Measurements from ENCODE around the gene RUFY2.

Gene RUFY2

DNA sequence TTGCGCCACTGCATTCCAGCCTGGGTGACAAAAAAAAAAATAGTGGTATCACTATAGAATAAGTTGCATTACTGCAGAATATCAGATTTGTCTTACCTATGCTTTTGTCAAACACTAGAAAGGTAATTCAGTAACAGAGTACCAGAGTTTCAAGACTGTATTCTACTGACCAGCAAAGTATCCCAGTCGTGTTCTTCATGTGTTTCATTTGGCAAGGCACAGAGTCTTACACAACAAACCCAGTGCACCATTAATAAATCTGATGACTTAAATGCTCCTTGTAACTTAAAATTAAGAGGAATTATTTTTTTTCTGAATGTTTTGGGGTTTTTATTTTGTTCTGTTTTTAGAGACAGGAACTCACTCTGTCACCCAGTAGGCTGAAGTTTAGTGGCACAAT lies 40.0 kb downstream of the RUFY2 start:
- no peak for TF ChIP-seq FOXP2 (optimal IDR thresholded peaks at IDR 0.05; ENCODE audit: borderline replicate concordance, extremely low read depth, extremely low read length, insufficient read depth)

DNA sequence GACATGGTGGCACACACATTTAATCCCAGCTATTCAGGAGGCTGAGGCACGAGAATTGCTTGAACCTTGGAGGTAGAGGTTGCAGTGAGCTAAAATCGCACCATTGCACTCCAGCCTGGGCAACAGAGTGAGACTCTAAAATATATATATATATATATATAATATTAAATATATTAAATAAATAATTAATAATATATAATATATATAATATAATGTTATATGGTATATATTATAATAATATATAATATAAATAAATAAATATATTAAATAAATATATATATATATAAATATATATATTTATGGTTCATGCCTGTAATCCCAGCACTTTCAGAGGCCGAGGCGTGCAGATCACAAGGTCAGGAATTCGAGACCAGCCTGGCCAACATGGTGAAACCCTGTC lies 40.5 kb downstream of the RUFY2 start:
- TF ChIP-seq POLR2AphosphoS5 (IDR thresholded peaks at IDR 0.05; ENCODE audit: low read depth, low read length): no peak
- TF ChIP-seq TAF1 (IDR thresholded peaks at IDR 0.05; ENCODE audit: borderline replicate concordance, insufficient read depth, low read length): no peak
- TF ChIP-seq, protein P1, sequence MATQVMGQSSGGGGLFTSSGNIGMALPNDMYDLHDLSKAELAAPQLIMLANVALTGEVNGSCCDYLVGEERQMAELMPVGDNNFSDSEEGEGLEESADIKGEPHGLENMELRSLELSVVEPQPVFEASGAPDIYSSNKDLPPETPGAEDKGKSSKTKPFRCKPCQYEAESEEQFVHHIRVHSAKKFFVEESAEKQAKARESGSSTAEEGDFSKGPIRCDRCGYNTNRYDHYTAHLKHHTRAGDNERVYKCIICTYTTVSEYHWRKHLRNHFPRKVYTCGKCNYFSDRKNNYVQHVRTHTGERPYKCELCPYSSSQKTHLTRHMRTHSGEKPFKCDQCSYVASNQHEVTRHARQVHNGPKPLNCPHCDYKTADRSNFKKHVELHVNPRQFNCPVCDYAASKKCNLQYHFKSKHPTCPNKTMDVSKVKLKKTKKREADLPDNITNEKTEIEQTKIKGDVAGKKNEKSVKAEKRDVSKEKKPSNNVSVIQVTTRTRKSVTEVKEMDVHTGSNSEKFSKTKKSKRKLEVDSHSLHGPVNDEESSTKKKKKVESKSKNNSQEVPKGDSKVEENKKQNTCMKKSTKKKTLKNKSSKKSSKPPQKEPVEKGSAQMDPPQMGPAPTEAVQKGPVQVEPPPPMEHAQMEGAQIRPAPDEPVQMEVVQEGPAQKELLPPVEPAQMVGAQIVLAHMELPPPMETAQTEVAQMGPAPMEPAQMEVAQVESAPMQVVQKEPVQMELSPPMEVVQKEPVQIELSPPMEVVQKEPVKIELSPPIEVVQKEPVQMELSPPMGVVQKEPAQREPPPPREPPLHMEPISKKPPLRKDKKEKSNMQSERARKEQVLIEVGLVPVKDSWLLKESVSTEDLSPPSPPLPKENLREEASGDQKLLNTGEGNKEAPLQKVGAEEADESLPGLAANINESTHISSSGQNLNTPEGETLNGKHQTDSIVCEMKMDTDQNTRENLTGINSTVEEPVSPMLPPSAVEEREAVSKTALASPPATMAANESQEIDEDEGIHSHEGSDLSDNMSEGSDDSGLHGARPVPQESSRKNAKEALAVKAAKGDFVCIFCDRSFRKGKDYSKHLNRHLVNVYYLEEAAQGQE (IDR thresholded peaks at IDR 0.05; ENCODE audit: insufficient read depth in 1 of 2, low read depth in 2 of 2, low read length in 2 of 2): no peak
- TF ChIP-seq SIN3A (IDR thresholded peaks at IDR 0.05; ENCODE audit: borderline replicate concordance, insufficient read depth, low read length): no peak
- no peak for TF ChIP-seq FOXP2 (optimal IDR thresholded peaks at IDR 0.05; ENCODE audit: borderline replicate concordance, extremely low read depth, extremely low read length, insufficient read depth)

DNA sequence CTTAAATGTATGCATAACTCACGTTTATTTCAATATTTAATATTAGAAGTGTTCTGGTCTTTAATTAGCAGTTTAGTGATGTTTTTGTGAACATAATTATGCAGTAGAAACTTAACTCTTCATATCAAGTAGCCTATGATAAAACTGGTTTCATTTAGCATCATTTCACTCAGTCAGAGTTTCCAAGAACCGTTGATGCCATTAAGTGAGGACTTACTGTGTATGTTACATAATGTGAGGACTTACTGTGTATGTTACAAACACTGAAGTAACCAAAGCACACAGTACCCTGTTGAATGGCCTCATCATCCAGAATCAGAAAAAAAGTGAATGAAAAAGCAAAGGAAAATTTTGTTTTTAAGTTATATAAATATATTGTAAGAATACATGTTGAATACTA lies 41.5 kb downstream of the RUFY2 start:
- no peak for TF ChIP-seq POLR2AphosphoS5 (IDR thresholded peaks at IDR 0.05; ENCODE audit: low read depth, low read length)

DNA sequence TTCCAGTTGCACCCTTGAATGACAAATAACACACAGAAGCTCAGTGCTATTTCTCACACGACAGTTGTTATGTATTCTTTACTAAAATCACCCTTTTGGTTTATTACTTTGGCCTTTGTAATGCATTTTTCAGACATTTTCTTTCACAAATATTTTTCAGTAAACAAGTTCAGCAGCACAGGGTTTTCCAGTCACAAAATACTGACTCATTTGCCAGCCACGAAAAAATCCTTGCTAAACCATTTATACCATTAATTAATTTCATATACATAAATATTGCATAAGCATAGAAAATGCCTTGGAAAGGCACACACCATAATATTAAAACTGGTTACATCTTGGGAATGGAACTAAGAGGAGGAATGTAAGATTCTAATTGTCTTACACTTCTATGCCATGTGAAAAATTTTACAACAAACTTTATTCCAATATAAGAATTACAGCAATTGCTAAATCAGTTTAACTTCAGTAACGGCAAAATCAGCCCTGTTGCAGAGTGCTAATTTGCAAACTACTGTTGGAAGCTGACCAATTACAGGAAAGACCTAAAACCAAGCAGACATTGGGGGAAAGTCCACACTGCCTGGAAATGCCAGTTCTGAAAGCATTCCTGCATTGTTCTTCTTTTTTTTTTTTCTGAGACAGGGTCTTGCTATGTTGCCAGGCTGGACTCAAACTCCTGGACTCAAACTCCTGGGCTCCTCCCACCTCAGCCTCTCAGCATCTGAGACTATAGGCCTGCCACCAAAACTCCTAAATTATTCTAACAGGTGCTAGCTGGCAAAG lies 42.8 kb downstream of the RUFY2 start:
- no peak for TF ChIP-seq POLR2AphosphoS5 (IDR thresholded peaks at IDR 0.05; ENCODE audit: low read depth, low read length)

DNA sequence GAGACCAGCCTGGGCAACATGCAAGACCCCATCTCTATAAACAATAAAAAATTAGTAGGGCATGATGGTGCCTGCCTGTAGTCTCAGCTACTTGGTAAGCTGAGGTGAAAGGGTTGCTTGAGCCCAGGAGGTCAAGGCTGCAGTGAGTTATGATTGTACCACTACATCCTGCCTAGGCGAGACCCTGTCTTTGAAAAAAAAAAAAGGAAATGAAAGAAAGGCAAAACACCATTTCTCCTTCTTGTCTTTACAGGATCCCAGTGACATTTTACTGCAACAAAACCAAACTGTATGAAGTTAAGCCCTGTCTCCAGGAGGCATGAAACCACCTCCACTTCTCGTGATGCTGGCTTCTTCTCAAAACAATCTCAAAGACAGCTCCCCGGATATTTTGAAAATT lies 44.5 kb downstream of the RUFY2 start:
- TF ChIP-seq TAF1 (IDR thresholded peaks at IDR 0.05; ENCODE audit: borderline replicate concordance, insufficient read depth, low read length) (no peak), SIN3A (IDR thresholded peaks at IDR 0.05; ENCODE audit: borderline replicate concordance, insufficient read depth, low read length) (no peak), FOXP2 (optimal IDR thresholded peaks at IDR 0.05; ENCODE audit: borderline replicate concordance, extremely low read depth, extremely low read length, insufficient read depth) (no peak), POLR2AphosphoS5 (IDR thresholded peaks at IDR 0.05; ENCODE audit: low read depth, low read length) (no peak)
- TF ChIP-seq, protein P1 (IDR thresholded peaks at IDR 0.05; ENCODE audit: insufficient read depth in 1 of 2, low read depth in 2 of 2, low read length in 2 of 2): no peak

DNA sequence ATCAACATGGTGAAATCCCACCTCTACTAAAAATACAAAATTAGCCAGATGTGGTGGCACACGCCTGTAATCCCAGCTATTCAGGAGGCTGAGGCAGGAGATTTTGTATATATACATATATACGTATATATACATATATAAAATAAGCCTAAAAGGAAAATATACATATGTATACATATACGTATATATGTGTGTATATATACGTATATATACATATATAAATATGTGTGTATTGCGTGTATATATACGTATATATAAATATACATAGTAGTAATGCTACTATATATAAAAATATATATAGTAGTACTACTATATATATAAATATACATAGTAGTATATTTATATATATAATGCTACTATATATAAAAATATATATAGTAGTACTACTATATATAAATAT lies 47.9 kb downstream of the RUFY2 start:
- TF ChIP-seq FOXP2 (optimal IDR thresholded peaks at IDR 0.05; ENCODE audit: borderline replicate concordance, extremely low read depth, extremely low read length, insufficient read depth) (no peak), TAF1 (IDR thresholded peaks at IDR 0.05; ENCODE audit: borderline replicate concordance, insufficient read depth, low read length) (no peak), POLR2AphosphoS5 (IDR thresholded peaks at IDR 0.05; ENCODE audit: low read depth, low read length) (no peak), SIN3A (IDR thresholded peaks at IDR 0.05; ENCODE audit: borderline replicate concordance, insufficient read depth, low read length) (no peak)
- TF ChIP-seq, protein P1 (IDR thresholded peaks at IDR 0.05; ENCODE audit: insufficient read depth in 1 of 2, low read depth in 2 of 2, low read length in 2 of 2): no peak

DNA sequence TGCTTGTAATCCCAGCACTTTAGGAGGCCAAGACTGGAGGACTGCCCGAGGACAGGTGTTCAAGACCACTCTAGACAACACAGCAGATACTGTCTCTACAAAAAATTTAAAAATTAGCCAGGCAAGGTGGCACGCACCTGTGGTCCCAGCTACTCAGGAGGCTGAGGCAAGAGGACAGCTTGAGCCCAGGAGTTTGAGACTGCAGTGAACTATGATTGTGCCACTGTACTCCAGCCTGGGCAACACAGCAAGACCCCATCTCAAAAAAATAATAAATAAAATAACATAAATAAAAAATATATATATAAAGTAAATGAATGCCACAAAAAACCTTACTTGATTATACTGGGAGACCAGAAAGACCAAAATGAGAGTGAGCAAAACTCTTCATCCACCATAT lies 53.5 kb downstream of the RUFY2 start:
- TF ChIP-seq FOXP2 (optimal IDR thresholded peaks at IDR 0.05; ENCODE audit: borderline replicate concordance, extremely low read depth, extremely low read length, insufficient read depth): no peak
- no peak for TF ChIP-seq POLR2AphosphoS5 (IDR thresholded peaks at IDR 0.05; ENCODE audit: low read depth, low read length)
- TF ChIP-seq, protein P1 (IDR thresholded peaks at IDR 0.05; ENCODE audit: insufficient read depth in 1 of 2, low read depth in 2 of 2, low read length in 2 of 2): no peak
- TF ChIP-seq SIN3A (IDR thresholded peaks at IDR 0.05; ENCODE audit: borderline replicate concordance, insufficient read depth, low read length): no peak
- no peak for TF ChIP-seq TAF1 (IDR thresholded peaks at IDR 0.05; ENCODE audit: borderline replicate concordance, insufficient read depth, low read length)
